Caco-2 (cell line): ENCODE results near the gene CDH1. TPM values are rescaled to one million over a fixed set of nuclear protein-coding genes. Genes with fewer than 3 reads are reported as not detected.
A peak's percentile ranks its signal among the peaks of the same experiment; 100 is the strongest.

Source experiments
- BruUV-seq: library from RNA; stranded (reverse); fragments of 400-500 nt; replicated peaks from 2 replicates; lab custom pipeline; 2021; lab: Mats Ljungman, UMichigan
- CTCF ChIA-PET: fragments of 300-600 bp; sonication (Branson Sonifier 250); formaldehyde crosslinking; loops from one replicate; lab custom pipeline; 2022; ENCODE audit warnings: antibody characterized with exemption; lab: Charles Lee
- POLR2A ChIA-PET: fragments of 300-600 bp; sonication (Branson Sonifier 250); formaldehyde crosslinking; loops from one replicate; lab custom pipeline; 2022; ENCODE audit warnings: antibody characterized with exemption; lab: Charles Lee
- DNase-seq, 2 experiments: peaks; one replicate each; pipeline versions ENCODE4 v3.0.0 to v3.0.0-alpha.2; 2020 to 2022
- H3K27me3 ChIP-seq: replicated peaks from 2 replicates; pipeline ENCODE4 v1.6.0; 2011; ENCODE audit warnings: low read length; ENCODE audit not compliant: control insufficient read depth, insufficient read depth
- H3K36me3 ChIP-seq: 2 replicates; pipeline ENCODE4 v1.5.1; 2011; ENCODE audit warnings: low read length; ENCODE audit not compliant: control insufficient read depth, insufficient read depth
- H3K4me1 ChIP-seq: fragments of 250-450 bp; sonication (Bioruptor Pico); 2 replicates; pipeline ENCODE4 v1.5.1; 2020; ENCODE audit warnings: mild to moderate bottlenecking
- H3K4me3 ChIP-seq: 2 replicates; pipeline ENCODE4 v1.5.1; 2011; ENCODE audit warnings: low read depth, mild to moderate bottlenecking, control low read depth, low read length
- H3K9me3 ChIP-seq: fragments of 250-450 bp; sonication (Bioruptor Pico); 2 replicates; pipeline ENCODE4 v1.5.1; 2020; ENCODE audit warnings: mild to moderate bottlenecking, moderate library complexity
- H3K27ac Mint-ChIP-seq: one replicate; pipeline ENCODE4 v1.8.0; 2022; ENCODE audit warnings: mixed read lengths; ENCODE audit not compliant: unreplicated experiment
- H3K27me3 Mint-ChIP-seq: one replicate; pipeline ENCODE4 v1.8.0; 2022; ENCODE audit warnings: mixed read lengths; ENCODE audit not compliant: insufficient read depth, unreplicated experiment
- H3K36me3 Mint-ChIP-seq: one replicate; pipeline ENCODE4 v1.8.0; 2022; ENCODE audit warnings: mild to moderate bottlenecking, mixed read lengths; ENCODE audit not compliant: insufficient read depth, unreplicated experiment
- H3K4me1 Mint-ChIP-seq: one replicate; pipeline ENCODE4 v1.8.0; 2022; ENCODE audit warnings: low read depth, mixed read lengths; ENCODE audit not compliant: unreplicated experiment
- H3K4me3 Mint-ChIP-seq: one replicate; pipeline ENCODE4 v1.8.0; 2022; ENCODE audit warnings: mild to moderate bottlenecking, moderate library complexity, mixed read lengths; ENCODE audit not compliant: unreplicated experiment
- H3K9me3 Mint-ChIP-seq: one replicate; pipeline ENCODE4 v1.8.0; 2022; ENCODE audit warnings: mixed read lengths; ENCODE audit not compliant: unreplicated experiment
- intact Hi-C: fragments of 100-400 bp; cut with micrococcal nuclease; formaldehyde crosslinking; loops from one replicate; pipeline ENCODE4 v1.10.0; 2022; ENCODE audit not compliant: unreplicated experiment
- total RNA-seq: library from RNA; stranded (reverse); gene quantifications from 2 replicates; pipeline ENCODE4 v1.2.3, GENCODE V29; 2022
- TF ChIP-seq, protein P1 (sequence below), 2 experiments: fragments of 200-600 bp in 1 of 2; IDR thresholded peaks; 1 replicate in 1 of 2; 2 replicates in 1 of 2; pipeline versions ENCODE4 v1.5.1 to v1.8.0; 2011 to 2022; ENCODE audit warnings: antibody characterized with exemption in 1 of 2, control low read depth in 1 of 2, inconsistent platforms in 1 of 2, low read depth in 1 of 2, low read length in 1 of 2, mild to moderate bottlenecking in 1 of 2, moderate library complexity in 1 of 2; ENCODE audit not compliant: insufficient read depth in 1 of 2, severe bottlenecking in 1 of 2, unreplicated experiment in 1 of 2

Gene CDH1
- total RNA-seq, 1 experiment from 2014 or later, result 783 TPM

DNA sequence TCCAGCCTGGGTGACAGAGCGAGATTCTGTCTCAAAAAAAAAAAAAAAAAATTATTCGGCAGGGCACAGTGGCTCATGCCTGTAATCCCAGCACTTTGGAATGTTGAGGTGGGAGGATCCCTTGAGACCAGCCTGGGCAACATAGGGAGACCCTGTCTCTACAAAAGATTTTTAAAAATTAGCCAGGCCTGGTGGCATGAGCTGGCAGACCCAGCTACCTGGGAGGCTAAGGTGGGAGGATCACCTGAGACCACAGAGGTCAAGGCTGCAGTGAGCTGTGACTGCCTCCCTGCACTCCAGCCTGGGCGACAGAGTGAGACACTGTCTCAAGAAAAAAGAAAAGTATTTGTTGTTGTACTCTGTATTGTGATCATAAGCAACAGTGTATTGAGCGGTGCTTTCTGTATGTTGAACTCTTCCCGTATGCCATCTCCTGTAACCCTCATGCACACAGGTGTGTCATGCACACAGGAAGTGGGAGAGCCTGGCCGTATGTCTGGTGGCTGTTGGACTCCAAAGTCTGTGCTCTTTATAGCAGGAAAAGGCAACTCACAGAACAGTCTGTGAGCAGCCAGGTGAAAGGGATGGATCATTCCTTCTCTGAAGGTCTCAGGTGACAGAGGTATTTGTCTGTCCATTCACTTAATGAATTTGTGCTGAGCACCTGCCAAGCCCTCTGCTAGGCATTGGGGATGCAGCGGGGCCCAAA, 17.1 kb downstream of the CDH1 start:
- H3K4me3 Mint-ChIP-seq, result no peak overlapping the region
- peaks cover 88% of the 10 kb centered on the region for H3K36me3 Mint-ChIP-seq
- TF ChIP-seq, protein P1, sequence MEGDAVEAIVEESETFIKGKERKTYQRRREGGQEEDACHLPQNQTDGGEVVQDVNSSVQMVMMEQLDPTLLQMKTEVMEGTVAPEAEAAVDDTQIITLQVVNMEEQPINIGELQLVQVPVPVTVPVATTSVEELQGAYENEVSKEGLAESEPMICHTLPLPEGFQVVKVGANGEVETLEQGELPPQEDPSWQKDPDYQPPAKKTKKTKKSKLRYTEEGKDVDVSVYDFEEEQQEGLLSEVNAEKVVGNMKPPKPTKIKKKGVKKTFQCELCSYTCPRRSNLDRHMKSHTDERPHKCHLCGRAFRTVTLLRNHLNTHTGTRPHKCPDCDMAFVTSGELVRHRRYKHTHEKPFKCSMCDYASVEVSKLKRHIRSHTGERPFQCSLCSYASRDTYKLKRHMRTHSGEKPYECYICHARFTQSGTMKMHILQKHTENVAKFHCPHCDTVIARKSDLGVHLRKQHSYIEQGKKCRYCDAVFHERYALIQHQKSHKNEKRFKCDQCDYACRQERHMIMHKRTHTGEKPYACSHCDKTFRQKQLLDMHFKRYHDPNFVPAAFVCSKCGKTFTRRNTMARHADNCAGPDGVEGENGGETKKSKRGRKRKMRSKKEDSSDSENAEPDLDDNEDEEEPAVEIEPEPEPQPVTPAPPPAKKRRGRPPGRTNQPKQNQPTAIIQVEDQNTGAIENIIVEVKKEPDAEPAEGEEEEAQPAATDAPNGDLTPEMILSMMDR (IDR thresholded peaks at IDR 0.05; ENCODE audit: insufficient read depth in 1 of 2, low read depth in 1 of 2, low read length in 1 of 2, severe bottlenecking in 1 of 2, unreplicated experiment in 1 of 2), result no peak
- H3K27me3 ChIP-seq, result no peaks in the 10 kb centered on the region
- no peaks in the 10 kb centered on the region for H3K9me3 ChIP-seq
- no peak overlapping the region for H3K4me3 ChIP-seq
- peaks cover 5% of the 10 kb centered on the region for H3K36me3 ChIP-seq
- ChIA-PET POLR2A (interaction anchor here (0.6 kb wide), 1 partner anchor 48 kb away, joined by 3 read pairs; no protein-coding TSS in a partner anchor), CTCF (no interaction called here)
- no TSS peak for BruUV-seq
- H3K4me1 Mint-ChIP-seq, result peaks cover 51% of the 10 kb centered on the region
- H3K4me1 ChIP-seq, result peaks cover 71% of the 10 kb centered on the region
- no peaks in the 10 kb centered on the region for H3K9me3 Mint-ChIP-seq
- DNase-seq, result no peak
- no peaks in the 10 kb centered on the region for H3K27me3 Mint-ChIP-seq
- H3K27ac Mint-ChIP-seq, result peak overlapping the region; percentile 14
- intact Hi-C loops, result no loop called here

DNA sequence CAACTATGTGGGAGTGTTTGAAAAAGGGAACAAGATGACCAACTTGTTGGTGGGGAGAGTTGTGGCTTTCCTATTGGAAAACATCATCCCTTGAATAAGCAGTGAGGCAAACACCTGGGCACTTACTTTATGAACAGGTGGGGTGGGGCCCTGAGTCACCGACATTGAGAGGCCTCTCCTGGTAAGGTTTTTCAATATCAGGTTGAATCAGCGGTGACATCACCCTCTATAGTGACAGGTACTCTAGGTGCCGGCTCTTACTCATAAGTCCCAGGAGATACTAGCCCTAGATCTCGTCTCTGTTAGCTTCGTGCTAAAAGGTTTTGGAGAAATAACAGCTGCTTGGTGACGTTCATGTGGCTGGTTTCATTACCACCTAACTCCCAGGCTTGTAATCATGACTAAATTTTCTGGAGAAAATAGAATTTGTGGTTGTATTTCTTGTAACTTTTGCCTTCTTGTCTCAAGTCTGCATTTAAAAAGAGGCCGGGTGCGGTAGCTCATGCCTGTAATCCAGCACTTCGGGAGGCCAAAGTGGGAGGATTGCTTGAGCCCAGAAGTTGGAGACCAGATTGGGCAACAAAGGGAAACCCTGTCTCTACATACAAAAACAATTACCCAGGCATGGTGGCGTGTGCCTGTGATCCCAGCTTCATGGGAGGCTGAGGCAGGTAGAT, 19.3 kb downstream of the CDH1 start:
- no peaks in the 10 kb centered on the region for H3K27me3 ChIP-seq
- peak overlapping the region; percentile 61 for H3K27ac Mint-ChIP-seq
- no peaks in the 10 kb centered on the region for H3K9me3 Mint-ChIP-seq
- ChIA-PET CTCF (no interaction called here), POLR2A (interaction anchor here (1.4 kb wide), 1 partner anchor 20 kb away, joined by 5 read pairs; no protein-coding TSS in a partner anchor)
- BruUV-seq, result TSS peak; percentile 7
- H3K4me3 ChIP-seq, result no peak overlapping the region
- H3K9me3 ChIP-seq, result no peaks in the 10 kb centered on the region
- no peak overlapping the region for H3K4me3 Mint-ChIP-seq
- DNase-seq, result peak; percentile 52 to 68
- TF ChIP-seq, protein P1 (IDR thresholded peaks at IDR 0.05; ENCODE audit: insufficient read depth in 1 of 2, low read depth in 1 of 2, low read length in 1 of 2, severe bottlenecking in 1 of 2, unreplicated experiment in 1 of 2), result no peak
- H3K36me3 Mint-ChIP-seq, result peaks cover 88% of the 10 kb centered on the region
- H3K4me1 Mint-ChIP-seq, result peaks cover 44% of the 10 kb centered on the region
- peaks cover 6% of the 10 kb centered on the region for H3K36me3 ChIP-seq
- peaks cover 59% of the 10 kb centered on the region for H3K4me1 ChIP-seq
- H3K27me3 Mint-ChIP-seq, result no peaks in the 10 kb centered on the region
- intact Hi-C loops, result no loop called here

DNA sequence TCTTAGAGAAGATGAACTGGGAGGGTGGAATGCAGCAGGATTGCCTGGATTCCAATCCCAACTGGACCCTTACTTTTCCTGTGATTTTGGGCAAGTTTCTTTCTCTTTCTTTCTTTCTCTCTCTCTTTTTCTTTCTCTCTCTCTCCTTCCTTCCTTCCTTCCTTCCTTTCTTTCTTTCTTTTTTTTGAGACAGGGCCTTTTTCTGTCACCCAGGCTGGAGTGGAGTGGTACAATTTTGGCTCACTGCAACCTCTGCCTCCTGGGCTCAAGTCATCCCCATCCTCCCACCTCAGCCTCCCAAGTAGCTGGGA, 20.5 kb downstream of the CDH1 start:
- intact Hi-C loops, result no loop called here
- peaks cover 91% of the 10 kb centered on the region for H3K36me3 Mint-ChIP-seq
- ChIA-PET POLR2A (no interaction called here), CTCF (no interaction called here)
- no peak overlapping the region for H3K4me3 Mint-ChIP-seq
- H3K27me3 Mint-ChIP-seq, result no peaks in the 10 kb centered on the region
- H3K4me1 ChIP-seq, result peaks cover 47% of the 10 kb centered on the region
- peaks cover 47% of the 10 kb centered on the region for H3K4me1 Mint-ChIP-seq
- H3K9me3 Mint-ChIP-seq, result no peaks in the 10 kb centered on the region
- peaks cover 8% of the 10 kb centered on the region for H3K36me3 ChIP-seq
- no peak for DNase-seq
- H3K4me3 ChIP-seq, result no peak overlapping the region
- no TSS peak for BruUV-seq
- no peaks in the 10 kb centered on the region for H3K27me3 ChIP-seq
- no peaks in the 10 kb centered on the region for H3K9me3 ChIP-seq
- H3K27ac Mint-ChIP-seq, result peak overlapping the region; percentile 41
- TF ChIP-seq, protein P1 (IDR thresholded peaks at IDR 0.05; ENCODE audit: insufficient read depth in 1 of 2, low read depth in 1 of 2, low read length in 1 of 2, severe bottlenecking in 1 of 2, unreplicated experiment in 1 of 2), result no peak
